HepG2 (cell line): ENCODE data around the gene FGGY. TPM values are rescaled to one million over a fixed set of nuclear protein-coding genes. Genes with fewer than 3 reads are reported as not detected.

Source experiments
- ATAC-seq: fragments of 200-7000 bp; cut with Tn5 transposase; 3 replicates; pipeline ENCODE4 v1.9.1; 2020; ENCODE audit warnings: mild to moderate bottlenecking, moderate library complexity
- BruUV-seq: library from RNA; stranded (reverse); fragments of 400-500 nt; replicated peaks from 2 replicates; lab custom pipeline; 2021; lab: Mats Ljungman, UMichigan
- CTCF ChIA-PET: fragments of 300-600 bp; formaldehyde crosslinking; extraction: SDS; loops from one replicate; lab custom pipeline; 2021; ENCODE audit warnings: low total read pairs, inconsistent platforms, low intra/inter-chr PET ratio; lab: Yijun Ruan, JAX
- POLR2A ChIA-PET: fragments of 350-600 bp; sonication (Branson Sonifier 250); formaldehyde crosslinking; loops from one replicate; lab custom pipeline; 2020; ENCODE audit warnings: antibody characterized with exemption, inconsistent platforms; lab: Yijun Ruan, JAX
- DNase-seq: peaks from one replicate; pipeline ENCODE4 v3.0.0-alpha.2; 2015; ENCODE audit warnings: low spot score
- FAIRE-seq: peaks from 3 replicates; lab custom pipeline; 2011; peaks lifted over from hg19 to GRCh38; lab: Jason Lieb, UNC
- H2AFZ ChIP-seq: one replicate; pipeline ENCODE4 v1.6.1; 2011; ENCODE audit warnings: low read length, inconsistent platforms
- H3K27ac ChIP-seq: fragments of 300-600 bp; 3 replicates; pipeline ENCODE4 v1.8.0; 2011; ENCODE audit warnings: mixed run types, mild to moderate bottlenecking, mixed read lengths, low read length, inconsistent platforms; ENCODE audit not compliant: insufficient read depth; ENCODE audit errors: extremely low read length
- H3K27me3 ChIP-seq, 2 experiments: fragments of 200-600 bp in 1 of 2; 2 replicates in 1 of 2; 3 replicates in 1 of 2; pipeline versions ENCODE4 v1.6.0 to v1.8.0; 2011; ENCODE audit warnings: low read length in 2 of 2, mild to moderate bottlenecking in 2 of 2, moderate library complexity in 2 of 2, inconsistent platforms in 1 of 2; ENCODE audit not compliant: insufficient read depth in 2 of 2, control insufficient read depth in 1 of 2
- H3K36me3 ChIP-seq, 2 experiments: fragments of 200-600 bp in 1 of 2; replicated peaks in 1 of 2; 2 replicates in 1 of 2; 3 replicates in 1 of 2; pipeline versions ENCODE4 v1.5.1 to v1.8.0; 2011; ENCODE audit warnings: low read length in 2 of 2, inconsistent platforms in 1 of 2; ENCODE audit not compliant: insufficient read depth in 2 of 2, control insufficient read depth in 1 of 2
- H3K4me1 ChIP-seq: 2 replicates; pipeline ENCODE4 v1.5.1; 2012; ENCODE audit warnings: low read length, inconsistent platforms; ENCODE audit not compliant: insufficient read depth
- H3K4me2 ChIP-seq: 2 replicates; pipeline ENCODE4 v1.6.0; 2011; ENCODE audit warnings: low read depth, low read length, inconsistent platforms
- H3K4me3 ChIP-seq, 3 experiments: fragments of 200-600 bp in 1 of 3; sonication (generic), shearing (Covaris generic) in 1 of 3; replicated peaks in 1 of 3; 2 replicates each; pipeline ENCODE4 v1.5.1; 2011 to 2016; ENCODE audit warnings: low read length in 3 of 3, inconsistent platforms in 2 of 3, low read depth in 2 of 3, mild to moderate bottlenecking in 2 of 3, control low read depth in 1 of 3, mixed read lengths in 1 of 3; ENCODE audit not compliant: insufficient read depth in 1 of 3
- H3K79me2 ChIP-seq: one replicate; pipeline ENCODE4 v1.6.1; 2011; ENCODE audit warnings: low read length, inconsistent platforms; ENCODE audit not compliant: insufficient read depth
- H3K9ac ChIP-seq: 2 replicates; pipeline ENCODE4 v1.6.0; 2011; ENCODE audit warnings: mild to moderate bottlenecking, low read depth, low read length, inconsistent platforms; ENCODE audit not compliant: insufficient read depth
- H3K9me3 ChIP-seq: 2 replicates; pipeline ENCODE4 v1.5.1; 2012; ENCODE audit warnings: mild to moderate bottlenecking, low read length
- H4K20me1 ChIP-seq: 2 replicates; pipeline ENCODE4 v1.6.0; 2011; ENCODE audit warnings: inconsistent platforms, mild to moderate bottlenecking, low read length, moderate library complexity; ENCODE audit not compliant: insufficient read depth
- CHCHD3 ChIP-seq: sonication (generic); formaldehyde crosslinking; IDR thresholded peaks from 2 replicates; pipeline ENCODE4 v1.8.0; 2022; ENCODE audit warnings: mild to moderate bottlenecking, missing genetic modification reagents, moderate library complexity
- HIVEP1 ChIP-seq: sonication (generic); formaldehyde crosslinking; IDR thresholded peaks from 2 replicates; pipeline ENCODE4 v1.4.0; 2020; ENCODE audit warnings: mild to moderate bottlenecking, missing genetic modification reagents
- MEF2D ChIP-seq: sonication (generic); formaldehyde crosslinking; IDR thresholded peaks from 2 replicates; pipeline ENCODE4 v1.5.1; 2020; ENCODE audit warnings: mild to moderate bottlenecking, missing genetic modification reagents
- ZNF24 ChIP-seq: fragments of 450-650 bp; IDR thresholded peaks from 2 replicates; pipeline ENCODE4 v1.6.1; 2017; ENCODE audit warnings: antibody characterized with exemption, mild to moderate bottlenecking
- ZNF543 ChIP-seq: sonication (generic); formaldehyde crosslinking; IDR thresholded peaks from 2 replicates; pipeline ENCODE4 v1.4.0; 2020; ENCODE audit warnings: mild to moderate bottlenecking, missing genetic modification reagents
- ZNF614 ChIP-seq: IDR thresholded peaks from 2 replicates; pipeline ENCODE4 v1.6.1; 2018; ENCODE audit warnings: missing biosample characterization, missing genetic modification reagents, inconsistent platforms, borderline replicate concordance
- WGBS: methylation state at CpG from one replicate; pipeline ENCODE4 v1.1.6; 2017; ENCODE audit warnings: low lambda C conversion rate; 5-methylcytosine and 5-hydroxymethylcytosine counted together
- in situ Hi-C: cut with HindIII; loops from 2 replicates; pipeline ENCODE4 v1.10.0; 2017; ENCODE audit warnings: low pct_unique_long_range_greater_than_20kb; ENCODE audit not compliant: extremely low pct_ligation_motif_present
- intact Hi-C: fragments of 100-400 bp; cut with micrococcal nuclease; formaldehyde crosslinking; loops from one replicate; pipeline ENCODE4 v1.10.0; 2022; ENCODE audit not compliant: unreplicated experiment
- polyA plus RNA-seq, 8 experiments: library from polyadenylated mRNA; depleted of rRNA in 3 of 8; stranded (reverse) in 7 of 8; unstranded in 1 of 8; fragments of >200 nt; fragmentation: Illumina TruSeq in 4 of 8; extraction: Trizol in 4 of 8; gene quantifications; 2 replicates each; pipeline versions ENCODE4 v1.2.1 to v1.2.3, GENCODE V29; 2011 to 2016; ENCODE audit warnings: low read depth in 4 of 8, missing spikeins in 1 of 8, mixed read lengths in 1 of 8; ENCODE audit not compliant: insufficient read depth in 1 of 8
- total RNA-seq, 5 experiments: library from RNA; depleted of rRNA; stranded (reverse); fragments of >200 nt; fragmentation: Illumina TruSeq; extraction: Trizol; gene quantifications; 2 replicates each; pipeline ENCODE4 v1.2.3, GENCODE V29; 2016; ENCODE audit warnings: low read depth in 1 of 5
- TF ChIP-seq, protein P1 (sequence below): sonication (generic); formaldehyde crosslinking; IDR thresholded peaks from 2 replicates; pipeline ENCODE4 v1.8.1; 2023; ENCODE audit warnings: mild to moderate bottlenecking, inconsistent platforms, moderate library complexity, missing genetic modification reagents, borderline replicate concordance
- TF ChIP-seq, protein P2 (sequence below): sonication (generic); formaldehyde crosslinking; IDR thresholded peaks from 2 replicates; pipeline ENCODE4 v1.5.0; 2020; ENCODE audit warnings: missing genetic modification reagents
- TF ChIP-seq, protein P3 (sequence below): IDR thresholded peaks from 2 replicates; pipeline ENCODE4 v1.4.0; 2020; ENCODE audit warnings: mild to moderate bottlenecking, missing genetic modification reagents
- TF ChIP-seq, protein P4 (sequence below): IDR thresholded peaks from 2 replicates; pipeline ENCODE4 v1.6.1; 2016; ENCODE audit warnings: low read depth, missing genetic modification reagents, missing compliant biosample characterization

FGGY gene
- total and polyA plus RNA-seq, 2 of the 13 experiments (the other 11 are each of a cell fraction or from before 2014, with no cell fraction given), result 15.7 to 27.5 TPM

DNA sequence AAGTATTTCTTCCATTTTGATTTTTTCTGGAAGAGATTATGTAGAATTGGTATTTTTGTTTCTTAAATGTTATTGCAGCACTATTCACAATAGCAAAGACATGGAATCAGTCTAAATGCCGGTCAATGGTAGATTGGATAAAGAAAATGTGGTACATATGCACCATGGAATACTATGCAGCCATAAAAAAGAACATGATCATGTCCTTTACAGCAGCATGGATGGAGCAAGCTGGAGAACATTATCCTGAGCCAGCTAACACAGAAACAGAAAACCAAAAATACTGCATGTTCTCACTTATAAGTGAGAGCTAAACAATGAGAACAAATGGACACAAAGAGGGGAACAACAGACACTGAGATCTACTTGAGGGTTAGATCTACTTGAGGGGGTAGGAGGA lies 5.4 kb downstream of the FGGY start:
- Histone ChIP-seq H4K20me1 (no peaks in the 10 kb centered on the region), H3K4me2 (no peak overlapping the region), H3K27me3 (no peaks in the 10 kb centered on the region; a peak in 1 of 5 replicates), H2AFZ (no peak overlapping the region), H3K27ac (no peak overlapping the region), H3K4me1 (peaks cover 21% of the 10 kb centered on the region), H3K79me2 (no peaks in the 10 kb centered on the region), H3K4me3 (no peak overlapping the region), H3K36me3 (no peaks in the 10 kb centered on the region), H3K9me3 (peaks cover 9% of the 10 kb centered on the region), H3K9ac (no peak overlapping the region)
- FAIRE-seq, result no peak
- CTCF ChIA-PET, result no interaction called here
- no peak for DNase-seq
- intact Hi-C loops (no loop called here), in situ Hi-C loops (no loop called here)
- POLR2A ChIA-PET, result no interaction called here
- ATAC-seq, result no peak
- 100% methylated on average over 1 of the region's 1 CpG for WGBS
- no TSS peak for BruUV-seq
- TF ChIP-seq, protein P1, sequence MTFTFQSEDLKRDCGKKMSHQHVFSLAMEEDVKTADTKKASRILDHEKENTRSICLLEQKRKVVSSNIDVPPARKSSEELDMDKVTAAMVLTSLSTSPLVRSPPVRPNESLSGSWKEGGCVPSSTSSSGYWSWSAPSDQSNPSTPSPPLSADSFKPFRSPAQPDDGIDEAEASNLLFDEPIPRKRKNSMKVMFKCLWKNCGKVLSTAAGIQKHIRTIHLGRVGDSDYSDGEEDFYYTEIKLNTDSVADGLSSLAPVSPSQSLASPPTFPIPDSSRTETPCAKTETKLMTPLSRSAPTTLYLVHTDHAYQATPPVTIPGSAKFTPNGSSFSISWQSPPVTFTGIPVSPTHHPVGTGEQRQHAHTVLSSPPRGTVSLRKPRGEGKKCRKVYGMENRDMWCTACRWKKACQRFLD (CRISPR knock-in tag), result no peak
- TF ChIP-seq ZNF24 (no peak), ZNF614 (CRISPR knock-in tag) (no peak), CHCHD3 (no peak), ZNF543 (no peak), MEF2D (CRISPR knock-in tag) (no peak), HIVEP1 (no peak)
- TF ChIP-seq, protein P2, sequence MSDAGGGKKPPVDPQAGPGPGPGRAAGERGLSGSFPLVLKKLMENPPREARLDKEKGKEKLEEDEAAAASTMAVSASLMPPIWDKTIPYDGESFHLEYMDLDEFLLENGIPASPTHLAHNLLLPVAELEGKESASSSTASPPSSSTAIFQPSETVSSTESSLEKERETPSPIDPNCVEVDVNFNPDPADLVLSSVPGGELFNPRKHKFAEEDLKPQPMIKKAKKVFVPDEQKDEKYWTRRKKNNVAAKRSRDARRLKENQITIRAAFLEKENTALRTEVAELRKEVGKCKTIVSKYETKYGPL (CRISPR knock-in tag), result no peak
- TF ChIP-seq, protein P3, sequence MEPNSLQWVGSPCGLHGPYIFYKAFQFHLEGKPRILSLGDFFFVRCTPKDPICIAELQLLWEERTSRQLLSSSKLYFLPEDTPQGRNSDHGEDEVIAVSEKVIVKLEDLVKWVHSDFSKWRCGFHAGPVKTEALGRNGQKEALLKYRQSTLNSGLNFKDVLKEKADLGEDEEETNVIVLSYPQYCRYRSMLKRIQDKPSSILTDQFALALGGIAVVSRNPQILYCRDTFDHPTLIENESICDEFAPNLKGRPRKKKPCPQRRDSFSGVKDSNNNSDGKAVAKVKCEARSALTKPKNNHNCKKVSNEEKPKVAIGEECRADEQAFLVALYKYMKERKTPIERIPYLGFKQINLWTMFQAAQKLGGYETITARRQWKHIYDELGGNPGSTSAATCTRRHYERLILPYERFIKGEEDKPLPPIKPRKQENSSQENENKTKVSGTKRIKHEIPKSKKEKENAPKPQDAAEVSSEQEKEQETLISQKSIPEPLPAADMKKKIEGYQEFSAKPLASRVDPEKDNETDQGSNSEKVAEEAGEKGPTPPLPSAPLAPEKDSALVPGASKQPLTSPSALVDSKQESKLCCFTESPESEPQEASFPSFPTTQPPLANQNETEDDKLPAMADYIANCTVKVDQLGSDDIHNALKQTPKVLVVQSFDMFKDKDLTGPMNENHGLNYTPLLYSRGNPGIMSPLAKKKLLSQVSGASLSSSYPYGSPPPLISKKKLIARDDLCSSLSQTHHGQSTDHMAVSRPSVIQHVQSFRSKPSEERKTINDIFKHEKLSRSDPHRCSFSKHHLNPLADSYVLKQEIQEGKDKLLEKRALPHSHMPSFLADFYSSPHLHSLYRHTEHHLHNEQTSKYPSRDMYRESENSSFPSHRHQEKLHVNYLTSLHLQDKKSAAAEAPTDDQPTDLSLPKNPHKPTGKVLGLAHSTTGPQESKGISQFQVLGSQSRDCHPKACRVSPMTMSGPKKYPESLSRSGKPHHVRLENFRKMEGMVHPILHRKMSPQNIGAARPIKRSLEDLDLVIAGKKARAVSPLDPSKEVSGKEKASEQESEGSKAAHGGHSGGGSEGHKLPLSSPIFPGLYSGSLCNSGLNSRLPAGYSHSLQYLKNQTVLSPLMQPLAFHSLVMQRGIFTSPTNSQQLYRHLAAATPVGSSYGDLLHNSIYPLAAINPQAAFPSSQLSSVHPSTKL (CRISPR knock-in tag), result no peak
- TF ChIP-seq, protein P4, sequence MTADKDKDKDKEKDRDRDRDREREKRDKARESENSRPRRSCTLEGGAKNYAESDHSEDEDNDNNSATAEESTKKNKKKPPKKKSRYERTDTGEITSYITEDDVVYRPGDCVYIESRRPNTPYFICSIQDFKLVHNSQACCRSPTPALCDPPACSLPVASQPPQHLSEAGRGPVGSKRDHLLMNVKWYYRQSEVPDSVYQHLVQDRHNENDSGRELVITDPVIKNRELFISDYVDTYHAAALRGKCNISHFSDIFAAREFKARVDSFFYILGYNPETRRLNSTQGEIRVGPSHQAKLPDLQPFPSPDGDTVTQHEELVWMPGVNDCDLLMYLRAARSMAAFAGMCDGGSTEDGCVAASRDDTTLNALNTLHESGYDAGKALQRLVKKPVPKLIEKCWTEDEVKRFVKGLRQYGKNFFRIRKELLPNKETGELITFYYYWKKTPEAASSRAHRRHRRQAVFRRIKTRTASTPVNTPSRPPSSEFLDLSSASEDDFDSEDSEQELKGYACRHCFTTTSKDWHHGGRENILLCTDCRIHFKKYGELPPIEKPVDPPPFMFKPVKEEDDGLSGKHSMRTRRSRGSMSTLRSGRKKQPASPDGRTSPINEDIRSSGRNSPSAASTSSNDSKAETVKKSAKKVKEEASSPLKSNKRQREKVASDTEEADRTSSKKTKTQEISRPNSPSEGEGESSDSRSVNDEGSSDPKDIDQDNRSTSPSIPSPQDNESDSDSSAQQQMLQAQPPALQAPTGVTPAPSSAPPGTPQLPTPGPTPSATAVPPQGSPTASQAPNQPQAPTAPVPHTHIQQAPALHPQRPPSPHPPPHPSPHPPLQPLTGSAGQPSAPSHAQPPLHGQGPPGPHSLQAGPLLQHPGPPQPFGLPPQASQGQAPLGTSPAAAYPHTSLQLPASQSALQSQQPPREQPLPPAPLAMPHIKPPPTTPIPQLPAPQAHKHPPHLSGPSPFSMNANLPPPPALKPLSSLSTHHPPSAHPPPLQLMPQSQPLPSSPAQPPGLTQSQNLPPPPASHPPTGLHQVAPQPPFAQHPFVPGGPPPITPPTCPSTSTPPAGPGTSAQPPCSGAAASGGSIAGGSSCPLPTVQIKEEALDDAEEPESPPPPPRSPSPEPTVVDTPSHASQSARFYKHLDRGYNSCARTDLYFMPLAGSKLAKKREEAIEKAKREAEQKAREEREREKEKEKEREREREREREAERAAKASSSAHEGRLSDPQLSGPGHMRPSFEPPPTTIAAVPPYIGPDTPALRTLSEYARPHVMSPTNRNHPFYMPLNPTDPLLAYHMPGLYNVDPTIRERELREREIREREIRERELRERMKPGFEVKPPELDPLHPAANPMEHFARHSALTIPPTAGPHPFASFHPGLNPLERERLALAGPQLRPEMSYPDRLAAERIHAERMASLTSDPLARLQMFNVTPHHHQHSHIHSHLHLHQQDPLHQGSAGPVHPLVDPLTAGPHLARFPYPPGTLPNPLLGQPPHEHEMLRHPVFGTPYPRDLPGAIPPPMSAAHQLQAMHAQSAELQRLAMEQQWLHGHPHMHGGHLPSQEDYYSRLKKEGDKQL (CRISPR knock-in tag), result no peak
